ENCODE measurements around the gene MAN1A1. TPM values are rescaled to one million over a fixed set of nuclear protein-coding genes. Genes with fewer than 3 reads are reported as not detected.

Gene MAN1A1
- total RNA-seq, 4 donors from 2014 or later: 30.0 to 99.0 (median 69.8) TPM

DNA sequence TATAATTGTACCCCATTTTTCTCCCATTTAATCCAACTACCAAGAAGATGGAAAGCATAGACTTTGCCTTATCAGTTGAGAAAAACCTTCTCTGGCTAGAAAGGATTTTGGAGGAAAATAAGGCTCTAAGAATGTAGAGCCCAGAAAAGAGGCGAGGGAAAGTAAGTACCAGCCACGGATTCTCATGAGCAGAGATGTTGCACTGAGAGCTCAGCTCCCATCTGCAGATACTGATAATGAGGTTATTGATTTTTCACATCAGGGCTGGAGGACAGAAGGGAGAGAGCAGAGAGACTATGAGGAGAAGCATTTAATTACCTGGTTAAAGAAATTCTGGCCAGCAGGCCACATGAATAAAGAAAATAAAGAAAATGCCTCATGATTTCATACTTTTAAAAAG is 166.7 kb downstream of the MAN1A1 start:
- intact Hi-C loops (cut with DNase I; ENCODE audit: low total_unique reads): no loop called here
- no peaks in the 10 kb centered on the region for H3K27me3 ChIP-seq
- no peaks in the 10 kb centered on the region for H3K36me3 ChIP-seq
- H3K4me1 ChIP-seq: no peaks in the 10 kb centered on the region
- H3K27ac ChIP-seq: no peak overlapping the region
- no peak overlapping the region for H3K4me3 ChIP-seq
- H3K9me3 ChIP-seq: no peaks in the 10 kb centered on the region
- TF ChIP-seq, protein P1, sequence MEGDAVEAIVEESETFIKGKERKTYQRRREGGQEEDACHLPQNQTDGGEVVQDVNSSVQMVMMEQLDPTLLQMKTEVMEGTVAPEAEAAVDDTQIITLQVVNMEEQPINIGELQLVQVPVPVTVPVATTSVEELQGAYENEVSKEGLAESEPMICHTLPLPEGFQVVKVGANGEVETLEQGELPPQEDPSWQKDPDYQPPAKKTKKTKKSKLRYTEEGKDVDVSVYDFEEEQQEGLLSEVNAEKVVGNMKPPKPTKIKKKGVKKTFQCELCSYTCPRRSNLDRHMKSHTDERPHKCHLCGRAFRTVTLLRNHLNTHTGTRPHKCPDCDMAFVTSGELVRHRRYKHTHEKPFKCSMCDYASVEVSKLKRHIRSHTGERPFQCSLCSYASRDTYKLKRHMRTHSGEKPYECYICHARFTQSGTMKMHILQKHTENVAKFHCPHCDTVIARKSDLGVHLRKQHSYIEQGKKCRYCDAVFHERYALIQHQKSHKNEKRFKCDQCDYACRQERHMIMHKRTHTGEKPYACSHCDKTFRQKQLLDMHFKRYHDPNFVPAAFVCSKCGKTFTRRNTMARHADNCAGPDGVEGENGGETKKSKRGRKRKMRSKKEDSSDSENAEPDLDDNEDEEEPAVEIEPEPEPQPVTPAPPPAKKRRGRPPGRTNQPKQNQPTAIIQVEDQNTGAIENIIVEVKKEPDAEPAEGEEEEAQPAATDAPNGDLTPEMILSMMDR (IDR thresholded peaks at IDR 0.05): no peak
- TF ChIP-seq POLR2A (IDR thresholded peaks at IDR 0.05): no peak
- no peak for DNase-seq

DNA sequence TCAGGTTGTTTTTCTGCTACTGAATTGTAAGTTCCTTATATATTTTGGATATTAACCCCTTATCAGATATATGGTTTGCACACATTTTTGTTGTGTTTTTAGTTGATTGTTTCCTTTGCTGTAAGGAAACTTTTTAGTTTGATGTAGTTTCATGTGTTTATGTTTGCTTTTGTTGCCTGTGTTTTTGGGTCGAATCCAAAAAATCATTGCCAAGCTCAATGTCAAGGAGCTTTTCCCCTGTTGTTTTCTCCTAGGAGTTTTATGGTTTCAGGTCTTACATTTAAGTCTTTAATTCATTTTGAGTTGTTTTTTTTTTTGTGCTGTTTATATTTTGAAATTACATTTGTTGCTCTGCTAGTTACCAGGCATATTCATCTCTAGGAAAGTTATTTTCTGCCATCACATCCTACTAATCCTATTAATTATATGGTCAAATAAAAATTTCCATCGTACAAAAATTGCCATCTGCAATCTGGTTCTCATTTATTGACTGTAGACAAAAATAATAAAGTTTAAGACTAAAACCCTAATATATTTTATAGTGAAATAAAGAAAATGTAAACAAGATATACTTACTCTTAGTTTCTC is 167.3 kb downstream of the MAN1A1 start:
- Histone ChIP-seq H3K9me3 (no peaks in the 10 kb centered on the region), H3K4me3 (no peak overlapping the region), H3K4me1 (no peaks in the 10 kb centered on the region), H3K36me3 (no peaks in the 10 kb centered on the region), H3K27me3 (no peaks in the 10 kb centered on the region), H3K27ac (no peak overlapping the region)
- no peak for TF ChIP-seq POLR2A (IDR thresholded peaks at IDR 0.05)
- TF ChIP-seq, protein P1 (IDR thresholded peaks at IDR 0.05): no peak
- intact Hi-C loops (cut with DNase I; ENCODE audit: low total_unique reads): no loop called here
- no peak for DNase-seq

DNA sequence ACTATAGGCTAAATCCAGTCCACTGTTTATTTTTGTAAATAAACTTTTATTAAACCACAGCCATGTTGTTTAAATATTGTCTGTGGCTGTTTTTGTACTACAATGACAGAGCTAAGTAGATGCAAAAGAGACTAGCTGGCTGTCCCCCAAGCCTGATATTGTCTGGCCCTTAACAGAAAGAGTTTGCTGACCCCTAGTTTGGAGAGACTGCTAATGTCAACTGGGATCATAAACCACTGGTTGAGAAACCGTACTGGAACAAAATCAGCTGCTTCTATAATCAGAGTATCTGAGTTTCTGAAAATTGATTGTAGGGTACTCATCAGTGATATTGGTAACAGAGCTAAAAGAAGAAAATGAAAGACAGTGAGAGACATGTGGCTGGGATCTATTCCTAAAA is 168.5 kb downstream of the MAN1A1 start:
- no peaks in the 10 kb centered on the region for H3K27me3 ChIP-seq
- no peak for DNase-seq
- no peaks in the 10 kb centered on the region for H3K4me1 ChIP-seq
- no peaks in the 10 kb centered on the region for H3K9me3 ChIP-seq
- TF ChIP-seq, protein P1 (IDR thresholded peaks at IDR 0.05): no peak
- H3K27ac ChIP-seq: no peak overlapping the region
- no peak overlapping the region for H3K4me3 ChIP-seq
- no peaks in the 10 kb centered on the region for H3K36me3 ChIP-seq
- intact Hi-C loops (cut with DNase I; ENCODE audit: low total_unique reads): no loop called here

DNA sequence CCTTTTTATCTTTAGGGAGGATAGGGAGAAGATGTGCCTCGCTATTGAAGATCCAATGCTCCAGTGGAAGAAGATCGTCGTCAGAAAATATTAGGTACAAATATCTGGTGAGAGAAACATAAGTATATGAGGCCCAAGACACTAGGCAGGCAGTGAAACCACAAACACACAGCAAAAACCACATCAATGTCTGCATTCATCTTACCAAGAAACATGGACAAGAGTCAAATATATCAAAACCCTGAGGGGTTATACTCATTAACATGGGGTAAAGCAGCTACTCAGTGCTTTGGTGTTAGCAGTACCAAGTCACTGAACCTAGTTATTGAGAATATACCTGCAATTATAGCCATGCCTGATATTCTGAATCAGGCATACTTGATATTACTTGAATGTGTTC is 169.7 kb downstream of the MAN1A1 start:
- Histone ChIP-seq H3K27ac (no peak overlapping the region), H3K4me3 (no peak overlapping the region), H3K4me1 (no peaks in the 10 kb centered on the region), H3K36me3 (no peaks in the 10 kb centered on the region), H3K27me3 (no peaks in the 10 kb centered on the region), H3K9me3 (no peaks in the 10 kb centered on the region)
- TF ChIP-seq POLR2A (IDR thresholded peaks at IDR 0.05): no peak
- TF ChIP-seq, protein P1 (IDR thresholded peaks at IDR 0.05): no peak
- DNase-seq: no peak
- intact Hi-C loops (cut with DNase I; ENCODE audit: low total_unique reads): no loop called here

DNA sequence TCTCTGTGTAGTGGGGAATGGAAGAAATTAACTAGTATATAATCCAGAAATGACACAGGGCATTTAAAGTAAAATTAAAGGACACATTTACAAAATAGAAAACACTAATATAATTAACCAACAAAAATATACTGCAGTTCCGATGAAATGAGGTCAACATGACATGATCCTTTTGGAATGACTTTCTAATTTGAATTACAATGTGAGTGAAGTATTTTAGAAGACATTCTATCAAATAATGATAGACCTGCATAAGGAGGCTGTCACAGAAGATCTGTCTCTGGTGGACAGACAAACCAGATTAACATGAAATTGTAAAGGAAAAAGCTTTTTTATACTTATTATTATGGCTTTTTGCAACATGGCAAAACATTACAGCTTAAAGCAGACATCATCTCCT is 170.5 kb downstream of the MAN1A1 start:
- Histone ChIP-seq H3K27ac (no peak overlapping the region), H3K36me3 (no peaks in the 10 kb centered on the region), H3K9me3 (no peaks in the 10 kb centered on the region), H3K4me1 (no peaks in the 10 kb centered on the region), H3K4me3 (no peak overlapping the region), H3K27me3 (no peaks in the 10 kb centered on the region)
- TF ChIP-seq POLR2A (IDR thresholded peaks at IDR 0.05): no peak
- TF ChIP-seq, protein P1 (IDR thresholded peaks at IDR 0.05): no peak
- no peak for DNase-seq
- intact Hi-C loops (cut with DNase I; ENCODE audit: low total_unique reads): no loop called here

Data from uterus (tissue), 4 donors.